Measurements from ENCODE around the gene MEIOB.
A peak's percentile ranks its signal among the peaks of the same experiment; 100 is the strongest.

MEIOB gene

GRCh38 chr16:1874854-1875253, 2.9 kb upstream of the MEIOB start:
- no peaks in the 10 kb centered on the region for H3K9me3 ChIP-seq (ENCODE audit: control insufficient read depth, insufficient read depth, low read depth, low read length)
- ChIA-PET POLR2A (interaction anchor here (0.7 to 1.2 kb wide), 2 partner anchors 90 to 281 kb away, joined by 3 read pairs; partner anchors contain the start of genes RPS2 and TRAF7), CTCF (interaction anchor here (1.0 to 1.5 kb wide), 3 partner anchors 9 to 54 kb away, joined by 3 to 6 read pairs (median 4); no protein-coding TSS in a partner anchor)
- no peak overlapping the region for H3K4me3 ChIP-seq (ENCODE audit: low read depth, low read length)
- no peak overlapping the region for H3K27ac ChIP-seq (ENCODE audit: extremely low read depth, low read depth, low read length)
- H3K4me1 ChIP-seq (ENCODE audit: control insufficient read depth, insufficient read depth, low read length), result no peaks in the 10 kb centered on the region
- TF ChIP-seq ZNF138 (tag by site-specific recombination; IDR thresholded peaks at IDR 0.05; ENCODE audit: borderline replicate concordance) (no peak), ZNF529 (tag by site-specific recombination; IDR thresholded peaks at IDR 0.05; ENCODE audit: insufficient replicate concordance) (no peak), FEZF1 (tag by site-specific recombination; IDR thresholded peaks at IDR 0.05) (no peak), ZNF169 (tag by site-specific recombination; IDR thresholded peaks at IDR 0.05) (no peak), ZSCAN16 (tag by site-specific recombination; IDR thresholded peaks at IDR 0.05) (no peak), BCL11A (tag by site-specific recombination; IDR thresholded peaks at IDR 0.05; ENCODE audit: low read depth) (no peak), BCL6B (tag by site-specific recombination; IDR thresholded peaks at IDR 0.05) (no peak)
- H3K36me3 ChIP-seq (ENCODE audit: control insufficient read depth in 2 of 2, insufficient read depth in 1 of 2, low read length in 2 of 2), result no peaks in the 10 kb centered on the region

GRCh38 chr16:1870365-1871082, 1.4 kb downstream of the MEIOB start:
- Histone ChIP-seq H3K4me3 (ENCODE audit: low read depth, low read length) (no peak overlapping the region), H3K4me1 (ENCODE audit: control insufficient read depth, insufficient read depth, low read length) (no peaks in the 10 kb centered on the region), H3K36me3 (ENCODE audit: control insufficient read depth in 2 of 2, insufficient read depth in 1 of 2, low read length in 2 of 2) (no peaks in the 10 kb centered on the region), H3K9me3 (ENCODE audit: control insufficient read depth, insufficient read depth, low read depth, low read length) (no peaks in the 10 kb centered on the region), H3K27ac (ENCODE audit: extremely low read depth, low read depth, low read length) (no peak overlapping the region)
- POLR2A ChIA-PET, result interaction anchor here (0.7 to 1.0 kb wide), 2 partner anchors 285 to 546 kb away, joined by 3 to 5 read pairs; partner anchors contain the start of gene TRAF7
- CTCF ChIA-PET, result interaction anchor here (0.6 to 3.3 kb wide), 2 partner anchors 53 to 558 kb away, joined by 3 to 11 read pairs; no protein-coding TSS in a partner anchor
- TF ChIP-seq ZNF544 (tag by site-specific recombination; IDR thresholded peaks at IDR 0.05) (no peak), OSR2 (tag by site-specific recombination; IDR thresholded peaks at IDR 0.05) (peak; percentile 42), KLF17 (tag by site-specific recombination; IDR thresholded peaks at IDR 0.05) (peak; percentile 61; the same call in 1 of the 2 replicates), ZNF785 (tag by site-specific recombination; IDR thresholded peaks at IDR 0.05) (no peak), ZBTB6 (tag by site-specific recombination; IDR thresholded peaks at IDR 0.05) (no peak), ZNF223 (tag by site-specific recombination; IDR thresholded peaks at IDR 0.05) (no peak), ZNF639 (tag by site-specific recombination; IDR thresholded peaks at IDR 0.05) (0 out of 2 replicates have a peak, but pooled peaks have one; percentile 25), ZNF514 (tag by site-specific recombination; IDR thresholded peaks at IDR 0.05) (no peak), ZNF24 (tag by site-specific recombination; IDR thresholded peaks at IDR 0.05) (peak; percentile 89), ZNF18 (tag by site-specific recombination; IDR thresholded peaks at IDR 0.05) (no peak), ZNF513 (tag by site-specific recombination; IDR thresholded peaks at IDR 0.05) (no peak), ZNF704 (tag by site-specific recombination; IDR thresholded peaks at IDR 0.05) (no peak), ZNF184 (tag by site-specific recombination; IDR thresholded peaks at IDR 0.05) (peak; percentile 48; the same call in 1 of the 2 replicates), ZNF645 (tag by site-specific recombination; IDR thresholded peaks at IDR 0.05) (no peak), ZBTB20 (tag by site-specific recombination; IDR thresholded peaks at IDR 0.05) (no peak), ZBTB17 (tag by site-specific recombination; IDR thresholded peaks at IDR 0.05) (peak; percentile 31)
